Measurements from ENCODE around the gene ACTA2. TPM values are rescaled to one million over a fixed set of nuclear protein-coding genes. Genes with fewer than 3 reads are reported as not detected.

The ACTA2 gene
- polyA plus RNA-seq, 4 donors = 6.5 to 274 (median 82.6) TPM

- no peaks in the 10 kb centered on the region for H3K27me3 ChIP-seq (ENCODE audit: control insufficient read depth in 3 of 3, insufficient read depth in 3 of 3, low read length in 3 of 3)
- H3K36me3 ChIP-seq (ENCODE audit: control insufficient read depth in 3 of 3, insufficient read depth in 2 of 3, low read depth in 1 of 3, low read length in 3 of 3) = peaks cover 0 to 5% (median 2%) of the 10 kb centered on the region in 3 donors
- peaks cover 6 to 66% (median 43%) of the 10 kb centered on the region in 3 donors for H3K4me1 ChIP-seq (ENCODE audit: control insufficient read depth in 3 of 3, insufficient read depth in 2 of 3, low read depth in 1 of 3, low read length in 2 of 3)
- no peaks in the 10 kb centered on the region for H3K9me3 ChIP-seq (ENCODE audit: control insufficient read depth in 2 of 2, insufficient read depth in 1 of 2, low read depth in 1 of 2, low read length in 1 of 2)
- 8 to 29% (median 25%) methylated on average over 8 of the region's 8 CpGs for WGBS, 3 donors
- DNase-seq (peak; percentile 73 to 81), FAIRE-seq (no peak)
- no peak overlapping the region for H3K4me3 ChIP-seq (ENCODE audit: low read depth in 1 of 3, low read length in 3 of 3)
- H3K27ac ChIP-seq (ENCODE audit: low read depth in 1 of 3, low read length in 2 of 3) = peak overlapping the region; percentile 42 to 92 (median 70)
Measured at GRCh38 chr10:88896994-88897853, 55.3 kb downstream of the ACTA2 start.

- Histone ChIP-seq H3K9me3 (ENCODE audit: control insufficient read depth in 2 of 2, insufficient read depth in 1 of 2, low read depth in 1 of 2, low read length in 1 of 2) (no peaks in the 10 kb centered on the region), H3K4me1 (ENCODE audit: control insufficient read depth in 3 of 3, insufficient read depth in 2 of 3, low read depth in 1 of 3, low read length in 2 of 3) (peaks cover 6 to 60% (median 43%) of the 10 kb centered on the region in 3 donors), H3K27ac (ENCODE audit: low read depth in 1 of 3, low read length in 2 of 3) (peak overlapping the region; percentile 42 to 92 (median 70)), H3K36me3 (ENCODE audit: control insufficient read depth in 3 of 3, insufficient read depth in 2 of 3, low read depth in 1 of 3, low read length in 3 of 3) (peaks cover 0 to 5% (median 0%) of the 10 kb centered on the region in 3 donors), H3K27me3 (ENCODE audit: control insufficient read depth in 3 of 3, insufficient read depth in 3 of 3, low read length in 3 of 3) (no peaks in the 10 kb centered on the region), H3K4me3 (ENCODE audit: low read depth in 1 of 3, low read length in 3 of 3) (no peak overlapping the region)
- peak; percentile 88 to 92 for DNase-seq
- peak; percentile 5 for FAIRE-seq
- 31 to 60% (median 53%) methylated on average over 4 of the region's 4 CpGs for WGBS, 3 donors
Measured at GRCh38 chr10:88896372-88896993, 56.1 kb downstream of the ACTA2 start.

GRCh38 chr10:88895250-88895649 lies 57.3 kb downstream of the ACTA2 start:
- peak in 1 of 2 donors; percentile 67 for DNase-seq
- Histone ChIP-seq H3K36me3 (ENCODE audit: control insufficient read depth in 3 of 3, insufficient read depth in 2 of 3, low read depth in 1 of 3, low read length in 3 of 3) (peaks cover 0 to 5% (median 0%) of the 10 kb centered on the region in 3 donors), H3K4me3 (ENCODE audit: low read depth in 1 of 3, low read length in 3 of 3) (no peak overlapping the region), H3K9me3 (ENCODE audit: control insufficient read depth in 2 of 2, insufficient read depth in 1 of 2, low read depth in 1 of 2, low read length in 1 of 2) (no peaks in the 10 kb centered on the region), H3K27ac (ENCODE audit: low read depth in 1 of 3, low read length in 2 of 3) (peak overlapping the region; percentile 37 to 84 (median 70)), H3K4me1 (ENCODE audit: control insufficient read depth in 3 of 3, insufficient read depth in 2 of 3, low read depth in 1 of 3, low read length in 2 of 3) (peaks cover 6 to 49% (median 37%) of the 10 kb centered on the region in 3 donors), H3K27me3 (ENCODE audit: control insufficient read depth in 3 of 3, insufficient read depth in 3 of 3, low read length in 3 of 3) (no peaks in the 10 kb centered on the region)
- no peak for FAIRE-seq
- WGBS, 3 donors = 10 to 44% (median 38%) methylated on average over 1 of the region's 1 CpG

GRCh38 chr10:88893611-88894010 lies 59.0 kb downstream of the ACTA2 start:
- Histone ChIP-seq H3K27ac (ENCODE audit: low read depth in 1 of 3, low read length in 2 of 3) (peak overlapping the region in 2 of 3 donors; percentile 37 to 65), H3K27me3 (ENCODE audit: control insufficient read depth in 3 of 3, insufficient read depth in 3 of 3, low read length in 3 of 3) (no peaks in the 10 kb centered on the region), H3K4me1 (ENCODE audit: control insufficient read depth in 3 of 3, insufficient read depth in 2 of 3, low read depth in 1 of 3, low read length in 2 of 3) (peaks cover 3 to 41% (median 33%) of the 10 kb centered on the region in 3 donors), H3K4me3 (ENCODE audit: low read depth in 1 of 3, low read length in 3 of 3) (no peak overlapping the region), H3K36me3 (ENCODE audit: control insufficient read depth in 3 of 3, insufficient read depth in 2 of 3, low read depth in 1 of 3, low read length in 3 of 3) (peaks cover 0 to under 1% (median 0%) of the 10 kb centered on the region in 3 donors), H3K9me3 (ENCODE audit: control insufficient read depth in 2 of 2, insufficient read depth in 1 of 2, low read depth in 1 of 2, low read length in 1 of 2) (no peaks in the 10 kb centered on the region)
- no peak for DNase-seq
- no peak for FAIRE-seq
- 66 to 72% (median 68%) methylated on average over 3 of the region's 3 CpGs for WGBS, 3 donors

GRCh38 chr10:88892222-88892967 lies 60.2 kb downstream of the ACTA2 start:
- Histone ChIP-seq H3K27ac (ENCODE audit: low read depth in 1 of 3, low read length in 2 of 3) (peak overlapping the region in 1 of 3 donors; percentile 49), H3K4me3 (ENCODE audit: low read depth in 1 of 3, low read length in 3 of 3) (no peak overlapping the region), H3K36me3 (ENCODE audit: control insufficient read depth in 3 of 3, insufficient read depth in 2 of 3, low read depth in 1 of 3, low read length in 3 of 3) (peaks cover 0 to 2% (median 0%) of the 10 kb centered on the region in 3 donors), H3K27me3 (ENCODE audit: control insufficient read depth in 3 of 3, insufficient read depth in 3 of 3, low read length in 3 of 3) (no peaks in the 10 kb centered on the region), H3K9me3 (ENCODE audit: control insufficient read depth in 2 of 2, insufficient read depth in 1 of 2, low read depth in 1 of 2, low read length in 1 of 2) (no peaks in the 10 kb centered on the region), H3K4me1 (ENCODE audit: control insufficient read depth in 3 of 3, insufficient read depth in 2 of 3, low read depth in 1 of 3, low read length in 2 of 3) (peaks cover 2 to 32% (median 30%) of the 10 kb centered on the region in 3 donors)
- DNase-seq (no peak), FAIRE-seq (no peak)
- 69 to 81% (median 78%) methylated on average over 2 of the region's 2 CpGs for WGBS, 3 donors

- H3K36me3 ChIP-seq (ENCODE audit: control insufficient read depth in 3 of 3, insufficient read depth in 2 of 3, low read depth in 1 of 3, low read length in 3 of 3) = peaks cover 0 to 3% (median 0%) of the 10 kb centered on the region in 3 donors
- 88 to 94% (median 94%) methylated on average over 4 of the region's 4 CpGs for WGBS, 3 donors
- H3K27me3 ChIP-seq (ENCODE audit: control insufficient read depth in 3 of 3, insufficient read depth in 3 of 3, low read length in 3 of 3) = no peaks in the 10 kb centered on the region
- DNase-seq (no peak), FAIRE-seq (no peak)
- peaks cover 4 to 29% (median 22%) of the 10 kb centered on the region in 3 donors for H3K4me1 ChIP-seq (ENCODE audit: control insufficient read depth in 3 of 3, insufficient read depth in 2 of 3, low read depth in 1 of 3, low read length in 2 of 3)
- H3K4me3 ChIP-seq (ENCODE audit: low read depth in 1 of 3, low read length in 3 of 3) = no peak overlapping the region
- no peak overlapping the region for H3K27ac ChIP-seq (ENCODE audit: low read depth in 1 of 3, low read length in 2 of 3)
- H3K9me3 ChIP-seq (ENCODE audit: control insufficient read depth in 2 of 2, insufficient read depth in 1 of 2, low read depth in 1 of 2, low read length in 1 of 2) = no peaks in the 10 kb centered on the region
Measured at GRCh38 chr10:88890681-88891381, 61.7 kb downstream of the ACTA2 start.

- FAIRE-seq (no peak), DNase-seq (no peak)
- no peak overlapping the region for H3K27ac ChIP-seq (ENCODE audit: low read depth in 1 of 3, low read length in 2 of 3)
- peaks cover 0 to 3% (median 0%) of the 10 kb centered on the region in 3 donors for H3K36me3 ChIP-seq (ENCODE audit: control insufficient read depth in 3 of 3, insufficient read depth in 2 of 3, low read depth in 1 of 3, low read length in 3 of 3)
- H3K9me3 ChIP-seq (ENCODE audit: control insufficient read depth in 2 of 2, insufficient read depth in 1 of 2, low read depth in 1 of 2, low read length in 1 of 2) = no peaks in the 10 kb centered on the region
- H3K4me3 ChIP-seq (ENCODE audit: low read depth in 1 of 3, low read length in 3 of 3) = no peak overlapping the region
- no peaks in the 10 kb centered on the region for H3K27me3 ChIP-seq (ENCODE audit: control insufficient read depth in 3 of 3, insufficient read depth in 3 of 3, low read length in 3 of 3)
- peaks cover 2 to 24% (median 12%) of the 10 kb centered on the region in 3 donors for H3K4me1 ChIP-seq (ENCODE audit: control insufficient read depth in 3 of 3, insufficient read depth in 2 of 3, low read depth in 1 of 3, low read length in 2 of 3)
- WGBS, 3 donors = 73 to 80% (median 74%) methylated on average over 1 of the region's 1 CpG
Measured at GRCh38 chr10:88889559-88890337, 62.8 kb downstream of the ACTA2 start.
